IMR-90 (cell line): Measurements from ENCODE around the gene RCN1. TPM values are rescaled to one million over a fixed set of nuclear protein-coding genes. Genes with fewer than 3 reads are reported as not detected.

Experiments used
- ATAC-seq: fragments of 200-7000 bp; cut with Tn5 transposase; 2 replicates; pipeline ENCODE4 v1.9.1; 2020; ENCODE audit warnings: low read depth, mild to moderate bottlenecking, moderate library complexity
- BruUV-seq: library from RNA; stranded (reverse); fragments of 400-500 nt; replicated peaks from 2 replicates; lab custom pipeline; 2021; lab: Mats Ljungman, UMichigan
- CTCF ChIA-PET: fragments of 300-600 bp; formaldehyde crosslinking; extraction: SDS; loops from one replicate; lab custom pipeline; 2021; ENCODE audit warnings: antibody characterized with exemption; lab: Yijun Ruan, JAX
- POLR2A ChIA-PET: fragments of 300-600 bp; sonication (Branson Sonifier 250); formaldehyde crosslinking; loops from one replicate; lab custom pipeline; 2022; ENCODE audit warnings: antibody characterized with exemption; ENCODE audit not compliant: unreplicated experiment; lab: Charles Lee
- DNase-seq: peaks from one replicate; pipeline ENCODE4 v3.0.0; 2013
- H2AFZ ChIP-seq: replicated peaks from 2 replicates; pipeline ENCODE3; 2013; ENCODE audit warnings: low read length, mild to moderate bottlenecking; ENCODE audit not compliant: poor library complexity
- H2AK5ac ChIP-seq: 2 replicates; pipeline ENCODE4 v1.6.1; 2013; ENCODE audit warnings: low read depth, low read length, inconsistent platforms
- H2AK9ac ChIP-seq: replicated peaks from 2 replicates; pipeline ENCODE3; 2013; ENCODE audit warnings: mild to moderate bottlenecking, low read depth, low read length, moderate library complexity; ENCODE audit not compliant: poor library complexity
- H2BK120ac ChIP-seq: 2 replicates; pipeline ENCODE4 v1.6.1; 2013; ENCODE audit warnings: low read depth, low read length, inconsistent platforms
- H2BK15ac ChIP-seq: 3 replicates; pipeline ENCODE4 v1.6.1; 2013; ENCODE audit warnings: low read depth, low read length, inconsistent platforms
- H2BK20ac ChIP-seq: 2 replicates; pipeline ENCODE4 v1.6.1; 2013; ENCODE audit warnings: low read depth, mild to moderate bottlenecking, inconsistent platforms, low read length, moderate library complexity
- H2BK5ac ChIP-seq: 2 replicates; pipeline ENCODE4 v1.6.1; 2013; ENCODE audit warnings: mild to moderate bottlenecking, low read depth, low read length, inconsistent platforms; ENCODE audit not compliant: poor library complexity, severe bottlenecking
- H3K14ac ChIP-seq: replicated peaks from 2 replicates; pipeline ENCODE4 v1.6.1; 2013; ENCODE audit warnings: low read depth, low read length, inconsistent platforms
- H3K18ac ChIP-seq: 2 replicates; pipeline ENCODE4 v1.6.1; 2013; ENCODE audit warnings: low read depth, low read length, control low read depth
- H3K23ac ChIP-seq: 2 replicates; pipeline ENCODE4 v1.6.1; 2013; ENCODE audit warnings: low read depth, low read length, inconsistent platforms
- H3K27ac ChIP-seq: 2 replicates; pipeline ENCODE4 v1.5.1; 2013; ENCODE audit warnings: mild to moderate bottlenecking, control low read depth, low read length; ENCODE audit not compliant: insufficient read depth
- H3K27me3 ChIP-seq: 2 replicates; pipeline ENCODE4 v1.6.1; 2013; ENCODE audit warnings: low read length; ENCODE audit not compliant: control insufficient read depth, insufficient read depth
- H3K36me3 ChIP-seq: 2 replicates; pipeline ENCODE4 v1.6.1; 2013; ENCODE audit warnings: low read length, mixed read lengths; ENCODE audit not compliant: control insufficient read depth, insufficient read depth
- H3K4ac ChIP-seq: 2 replicates; pipeline ENCODE4 v1.6.1; 2013; ENCODE audit warnings: low read depth, low read length, inconsistent platforms
- H3K4me1 ChIP-seq: 2 replicates; pipeline ENCODE4 v1.6.1; 2013; ENCODE audit warnings: low read length, mixed read lengths; ENCODE audit not compliant: control insufficient read depth, insufficient read depth
- H3K4me2 ChIP-seq: 2 replicates; pipeline ENCODE4 v1.6.1; 2013; ENCODE audit warnings: low read depth, mild to moderate bottlenecking, control low read depth, low read length, moderate library complexity
- H3K4me3 ChIP-seq: 2 replicates; pipeline ENCODE4 v1.5.1; 2013; ENCODE audit warnings: low read depth, mild to moderate bottlenecking, control low read depth, low read length, moderate library complexity; ENCODE audit not compliant: insufficient read depth
- H3K56ac ChIP-seq: 2 replicates; pipeline ENCODE4 v1.6.1; 2013; ENCODE audit warnings: low read length, inconsistent platforms; ENCODE audit not compliant: insufficient read depth; ENCODE audit errors: extremely low read depth
- H3K79me1 ChIP-seq, 2 experiments: 2 replicates each; pipeline ENCODE4 v1.6.1; 2013; ENCODE audit warnings: low read length in 2 of 2, inconsistent platforms in 1 of 2, low read depth in 1 of 2
- H3K9ac ChIP-seq: 2 replicates; pipeline ENCODE4 v1.6.1; 2013; ENCODE audit warnings: low read depth, low read length, control low read depth
- H3K9me1 ChIP-seq: 2 replicates; pipeline ENCODE4 v1.6.1; 2013; ENCODE audit warnings: low read length, inconsistent platforms; ENCODE audit not compliant: insufficient read depth
- H3K9me3 ChIP-seq: 2 replicates; pipeline ENCODE4 v1.6.1; 2013; ENCODE audit warnings: low read length; ENCODE audit not compliant: control insufficient read depth, insufficient read depth
- H4K20me1 ChIP-seq: 2 replicates; pipeline ENCODE4 v1.6.1; 2013; ENCODE audit warnings: low read length, inconsistent platforms; ENCODE audit not compliant: insufficient read depth
- H4K5ac ChIP-seq: 2 replicates; pipeline ENCODE4 v1.6.1; 2013; ENCODE audit warnings: mild to moderate bottlenecking, low read depth, low read length, control low read depth
- H4K8ac ChIP-seq, 2 experiments: 2 replicates each; pipeline ENCODE4 v1.6.1; 2013; ENCODE audit warnings: low read depth in 2 of 2, low read length in 2 of 2, control low read depth in 1 of 2, inconsistent platforms in 1 of 2
- H4K91ac ChIP-seq: 2 replicates; pipeline ENCODE4 v1.6.1; 2013; ENCODE audit warnings: low read depth, low read length, inconsistent platforms; ENCODE audit not compliant: insufficient read depth
- CEBPB ChIP-seq: IDR thresholded peaks from 2 replicates; pipeline ENCODE4 v1.6.1; 2012; ENCODE audit warnings: low read depth, low read length, improper control_type of control experiment
- CHD1 ChIP-seq: IDR thresholded peaks from 2 replicates; pipeline ENCODE4 v1.6.1; 2012; ENCODE audit warnings: low read depth, low read length, improper control_type of control experiment
- CTCF ChIP-seq: conservative IDR thresholded peaks from 2 replicates; pipeline ENCODE4 v1.5.1; 2012; ENCODE audit warnings: mild to moderate bottlenecking, low read depth, low read length, improper control_type of control experiment
- FOS ChIP-seq: fragments of 150-350 bp; IDR thresholded peaks from 2 replicates; pipeline ENCODE4 v1.6.1; 2016; ENCODE audit warnings: low read depth, low read length
- MAFK ChIP-seq: IDR thresholded peaks from 2 replicates; pipeline ENCODE4 v1.6.1; 2012; ENCODE audit warnings: low read depth, low read length, improper control_type of control experiment
- MXI1 ChIP-seq: IDR thresholded peaks from 2 replicates; pipeline ENCODE4 v1.6.1; 2012; ENCODE audit warnings: low read depth, mild to moderate bottlenecking, low read length, moderate library complexity, borderline replicate concordance
- POLR2A ChIP-seq: IDR thresholded peaks from 2 replicates; pipeline ENCODE4 v1.6.1; 2012; ENCODE audit warnings: mild to moderate bottlenecking, low read depth, low read length
- RCOR1 ChIP-seq: IDR thresholded peaks from 2 replicates; pipeline ENCODE4 v1.6.1; 2012; ENCODE audit warnings: mild to moderate bottlenecking, low read length, improper control_type of control experiment; ENCODE audit not compliant: insufficient replicate concordance
- RFX5 ChIP-seq: IDR thresholded peaks from 2 replicates; pipeline ENCODE4 v1.8.0; 2012; ENCODE audit warnings: low read depth, mild to moderate bottlenecking, low read length, moderate library complexity
- SMC3 ChIP-seq: fragments of 150-350 bp; IDR thresholded peaks from 2 replicates; pipeline ENCODE4 v1.6.1; 2016; ENCODE audit warnings: low read depth, mild to moderate bottlenecking, antibody characterized with exemption, low read length, moderate library complexity
- WGBS, 2 experiments: methylation state at CpG; one replicate each; pipeline versions ENCODE4 v1.1.5 to v1.1.7; 2013; ENCODE audit warnings: missing lambda C conversion rate in 2 of 2; ENCODE audit not compliant: insufficient read length in 1 of 2; ENCODE audit errors: extremely low coverage in 2 of 2; 5-methylcytosine and 5-hydroxymethylcytosine counted together
- dilution Hi-C: fragments of 300-500 bp; cut with HindIII; formaldehyde crosslinking; loops from one replicate; pipeline ENCODE4 v1.14.3; 2018; ENCODE audit warnings: low sequenced_read_pairs; ENCODE audit not compliant: unreplicated experiment
- in situ Hi-C: fragments of 300-500 bp; cut with MboI; formaldehyde crosslinking; loops from 3 replicates; pipeline ENCODE4 v1.14.3; 2019; ENCODE audit warnings: low sequenced_read_pairs, inconsistent platforms, mixed read lengths
- intact Hi-C: fragments of 100-400 bp; cut with micrococcal nuclease; formaldehyde crosslinking; loops from 2 replicates; pipeline ENCODE4 v1.10.0; 2022
- polyA plus RNA-seq, 3 experiments: library from polyadenylated mRNA; depleted of rRNA; stranded (reverse); fragments of >200 nt; gene quantifications; 2 replicates each; pipeline ENCODE4 v1.2.3, GENCODE V29; 2012; ENCODE audit warnings: low replicate concordance in 1 of 3
- total RNA-seq: library from RNA; depleted of rRNA; stranded (reverse); fragments of >200 nt; gene quantifications from 2 replicates; pipeline ENCODE4 v1.2.3, GENCODE V29; 2012
- TF ChIP-seq, protein P1 (sequence below): fragments of 150-350 bp; IDR thresholded peaks from 2 replicates; pipeline ENCODE4 v1.6.1; 2017; ENCODE audit warnings: mild to moderate bottlenecking, antibody characterized with exemption, low read length, low read depth
- TF ChIP-seq, protein P2 (sequence below): fragments of 150-350 bp; IDR thresholded peaks from 2 replicates; pipeline ENCODE4 v1.6.1; 2016; ENCODE audit warnings: low read depth, mild to moderate bottlenecking, low read length, moderate library complexity, borderline replicate concordance

The RCN1 gene
- total and polyA plus RNA-seq, 2 of the 4 experiments (the other 2 are of a cell fraction): 129 to 193 TPM

GRCh38 chr11:32065865-32066629 is 24.8 kb upstream of the RCN1 start:
- H2BK15ac ChIP-seq: no peak overlapping the region
- no peak overlapping the region for H3K9ac ChIP-seq
- no peak overlapping the region for H4K91ac ChIP-seq
- H3K27ac ChIP-seq: no peak overlapping the region
- no peaks in the 10 kb centered on the region for H3K9me1 ChIP-seq
- no peak overlapping the region for H2BK5ac ChIP-seq
- POLR2A ChIA-PET: no interaction called here
- no peak overlapping the region for H3K4me2 ChIP-seq
- in situ Hi-C loops (no loop called here), intact Hi-C loops (no loop called here), dilution Hi-C loops (loop anchor here (25.0 kb wide), 1 partner anchor 96 kb away; no protein-coding TSS in a partner anchor)
- no peak overlapping the region for H2BK120ac ChIP-seq
- H3K27me3 ChIP-seq: peaks cover 78% of the 10 kb centered on the region
- no peak overlapping the region for H3K23ac ChIP-seq
- DNase-seq (no peak), ATAC-seq (no peak)
- CTCF ChIA-PET: interaction anchor here (1.1 kb wide), 1 partner anchor 14 kb away, joined by 4 read pairs; no protein-coding TSS in a partner anchor
- no peaks in the 10 kb centered on the region for H4K20me1 ChIP-seq
- H4K5ac ChIP-seq: no peak overlapping the region
- H3K18ac ChIP-seq: no peak overlapping the region
- no peak overlapping the region for H4K8ac ChIP-seq
- no TSS peak for BruUV-seq
- no peaks in the 10 kb centered on the region for H3K4me1 ChIP-seq
- TF ChIP-seq RFX5: no peak
- TF ChIP-seq MXI1: no peak
- TF ChIP-seq SMC3: no peak
- TF ChIP-seq POLR2A: no peak
- no peak for TF ChIP-seq RCOR1
- no peak for TF ChIP-seq MAFK
- no peak for TF ChIP-seq CHD1
- TF ChIP-seq CTCF: no peak
- TF ChIP-seq, protein P1, sequence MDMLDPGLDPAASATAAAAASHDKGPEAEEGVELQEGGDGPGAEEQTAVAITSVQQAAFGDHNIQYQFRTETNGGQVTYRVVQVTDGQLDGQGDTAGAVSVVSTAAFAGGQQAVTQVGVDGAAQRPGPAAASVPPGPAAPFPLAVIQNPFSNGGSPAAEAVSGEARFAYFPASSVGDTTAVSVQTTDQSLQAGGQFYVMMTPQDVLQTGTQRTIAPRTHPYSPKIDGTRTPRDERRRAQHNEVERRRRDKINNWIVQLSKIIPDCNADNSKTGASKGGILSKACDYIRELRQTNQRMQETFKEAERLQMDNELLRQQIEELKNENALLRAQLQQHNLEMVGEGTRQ: no peak
- no peak for TF ChIP-seq CEBPB
- TF ChIP-seq, protein P2, sequence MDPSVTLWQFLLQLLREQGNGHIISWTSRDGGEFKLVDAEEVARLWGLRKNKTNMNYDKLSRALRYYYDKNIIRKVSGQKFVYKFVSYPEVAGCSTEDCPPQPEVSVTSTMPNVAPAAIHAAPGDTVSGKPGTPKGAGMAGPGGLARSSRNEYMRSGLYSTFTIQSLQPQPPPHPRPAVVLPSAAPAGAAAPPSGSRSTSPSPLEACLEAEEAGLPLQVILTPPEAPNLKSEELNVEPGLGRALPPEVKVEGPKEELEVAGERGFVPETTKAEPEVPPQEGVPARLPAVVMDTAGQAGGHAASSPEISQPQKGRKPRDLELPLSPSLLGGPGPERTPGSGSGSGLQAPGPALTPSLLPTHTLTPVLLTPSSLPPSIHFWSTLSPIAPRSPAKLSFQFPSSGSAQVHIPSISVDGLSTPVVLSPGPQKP: no peak
- TF ChIP-seq FOS: no peak
- no peak overlapping the region for H3K14ac ChIP-seq
- H2AK5ac ChIP-seq: no peak overlapping the region
- no peak overlapping the region for H2AFZ ChIP-seq
- H3K56ac ChIP-seq: no peak overlapping the region
- no peaks in the 10 kb centered on the region for H3K79me1 ChIP-seq
- no peak overlapping the region for H3K4me3 ChIP-seq
- no peaks in the 10 kb centered on the region for H3K36me3 ChIP-seq
- no peak overlapping the region for H3K4ac ChIP-seq
- H2BK20ac ChIP-seq: no peak overlapping the region
- H2AK9ac ChIP-seq: no peak overlapping the region
- 30% methylated on average over 4 of the region's 8 CpGs; no CpG with 5 or more reads in 1 of the 2 experiments for WGBS, 2 experiments
- no peaks in the 10 kb centered on the region; the same call in 1 of the 2 replicates for H3K9me3 ChIP-seq
